ENCODE results near the gene HS3ST3B1.

DNA sequence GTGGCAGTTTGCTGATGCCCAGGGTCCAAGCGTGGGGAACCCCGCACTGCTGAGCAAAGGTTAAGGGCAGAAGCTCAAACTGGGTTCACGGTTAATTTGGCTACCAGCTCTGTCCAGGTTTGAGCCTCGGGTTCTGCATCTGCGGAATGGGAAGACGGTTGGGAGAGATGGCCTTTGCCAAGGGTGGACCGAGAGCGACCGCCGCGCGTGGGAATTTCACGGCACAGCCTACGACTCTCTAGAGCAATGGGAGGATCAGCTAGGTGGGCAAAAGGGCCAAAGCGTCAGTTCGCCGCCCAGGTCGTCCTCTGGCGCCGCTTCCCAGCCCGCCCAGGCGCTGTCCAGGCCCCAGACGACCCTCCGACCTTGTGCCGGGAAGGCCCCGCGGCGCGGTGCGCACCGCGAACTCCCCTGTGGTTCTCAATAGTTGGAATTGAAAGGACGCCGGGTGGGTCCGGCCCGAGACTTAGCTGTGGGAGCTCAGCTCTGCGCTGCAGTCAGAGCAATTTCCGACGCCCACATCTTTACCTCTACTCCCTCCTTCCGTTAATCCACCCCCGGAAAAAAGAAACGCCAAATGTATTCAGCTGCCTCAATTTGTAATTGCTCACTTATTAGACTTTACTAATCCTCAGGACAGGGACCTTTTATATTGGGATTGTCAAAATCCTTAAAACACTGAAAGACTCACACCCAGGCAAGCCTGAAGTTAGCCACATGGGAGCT is 2.5 kb upstream of the HS3ST3B1 start:
- no peak for TF ChIP-seq POLR2A (IDR thresholded peaks at IDR 0.05; ENCODE audit: low read length)
- TF ChIP-seq GATA1 (IDR thresholded peaks at IDR 0.05; ENCODE audit: low read depth, low read length): no peak
